Gastroesophageal sphincter (tissue), 4 donors: ENCODE data around the gene BARHL2. TPM values are rescaled to one million over a fixed set of nuclear protein-coding genes. Genes with fewer than 3 reads are reported as not detected.

Experiments
- ATAC-seq: fragments of 150-250 bp; one replicate; pipeline ENCODE4 v1.9.1; 2016; ENCODE audit warnings: mild to moderate bottlenecking, moderate library complexity
- H3K27ac ChIP-seq, 4 donors: fragments of 200-600 bp; sonication (generic) in 3 of 4; 1 replicate in 3 of 4; 2 replicates in 1 of 4; pipeline ENCODE4 v1.5.1; 2016 to 2019
- H3K27me3 ChIP-seq: fragments of 200-600 bp; sonication (generic); one replicate; pipeline ENCODE4 v1.5.1; 2019
- H3K36me3 ChIP-seq, 2 donors: fragments of 200-600 bp; sonication (generic); one replicate each; pipeline ENCODE4 v1.5.1; 2019; ENCODE audit warnings: control low read depth in 1 of 2
- H3K4me1 ChIP-seq, 3 donors: fragments of 200-600 bp; sonication (generic); 1 replicate in 2 of 3; 2 replicates in 1 of 3; pipeline ENCODE4 v1.5.1; 2016 to 2019; ENCODE audit warnings: control low read depth in 2 of 3
- H3K4me3 ChIP-seq, 2 donors: fragments of 200-600 bp; sonication (generic); one replicate each; pipeline ENCODE4 v1.5.1; 2019; ENCODE audit warnings: mild to moderate bottlenecking in 1 of 2, moderate library complexity in 1 of 2
- H3K9me3 ChIP-seq, 3 donors: fragments of 200-600 bp; sonication (generic); one replicate each; pipeline ENCODE4 v1.5.1; 2017 to 2019; ENCODE audit warnings: control low read depth in 2 of 3
- EP300 ChIP-seq: sonication (generic); formaldehyde crosslinking; IDR thresholded peaks from one replicate; pipeline ENCODE4 v1.6.1; 2017; ENCODE audit warnings: antibody characterized with exemption, mild to moderate bottlenecking
- POLR2A ChIP-seq, 2 donors: fragments of 450-650 bp; IDR thresholded peaks; one replicate each; pipeline ENCODE4 v1.6.1; 2017; ENCODE audit warnings: antibody characterized with exemption in 2 of 2, mild to moderate bottlenecking in 2 of 2, moderate library complexity in 1 of 2
- POLR2AphosphoS5 ChIP-seq: sonication (generic); formaldehyde crosslinking; IDR thresholded peaks from one replicate; pipeline ENCODE4 v1.6.1; 2017; ENCODE audit warnings: antibody characterized with exemption
- WGBS, 2 donors: methylation state at CpG; one replicate each; pipeline ENCODE4 v1.1.5; 2018; ENCODE audit warnings: low coverage in 1 of 2; 5-methylcytosine and 5-hydroxymethylcytosine counted together
- total RNA-seq, 4 donors: library from RNA; depleted of rRNA; stranded (reverse); fragments of >200 nt; gene quantifications; one replicate each; pipeline ENCODE4 v1.1.0, GENCODE V29; 2016
- TF ChIP-seq, protein P1 (sequence below), 4 experiments: fragments of 200-600 bp in 2 of 4; fragments of 450-650 bp in 2 of 4; sonication (generic) in 1 of 4; IDR thresholded peaks; one replicate each; pipeline ENCODE4 v1.5.1; 2017 to 2019; ENCODE audit warnings: antibody characterized with exemption in 4 of 4, mild to moderate bottlenecking in 2 of 4, moderate library complexity in 2 of 4

The BARHL2 gene
- total RNA-seq, 4 donors from 2014 or later, result not detected

DNA sequence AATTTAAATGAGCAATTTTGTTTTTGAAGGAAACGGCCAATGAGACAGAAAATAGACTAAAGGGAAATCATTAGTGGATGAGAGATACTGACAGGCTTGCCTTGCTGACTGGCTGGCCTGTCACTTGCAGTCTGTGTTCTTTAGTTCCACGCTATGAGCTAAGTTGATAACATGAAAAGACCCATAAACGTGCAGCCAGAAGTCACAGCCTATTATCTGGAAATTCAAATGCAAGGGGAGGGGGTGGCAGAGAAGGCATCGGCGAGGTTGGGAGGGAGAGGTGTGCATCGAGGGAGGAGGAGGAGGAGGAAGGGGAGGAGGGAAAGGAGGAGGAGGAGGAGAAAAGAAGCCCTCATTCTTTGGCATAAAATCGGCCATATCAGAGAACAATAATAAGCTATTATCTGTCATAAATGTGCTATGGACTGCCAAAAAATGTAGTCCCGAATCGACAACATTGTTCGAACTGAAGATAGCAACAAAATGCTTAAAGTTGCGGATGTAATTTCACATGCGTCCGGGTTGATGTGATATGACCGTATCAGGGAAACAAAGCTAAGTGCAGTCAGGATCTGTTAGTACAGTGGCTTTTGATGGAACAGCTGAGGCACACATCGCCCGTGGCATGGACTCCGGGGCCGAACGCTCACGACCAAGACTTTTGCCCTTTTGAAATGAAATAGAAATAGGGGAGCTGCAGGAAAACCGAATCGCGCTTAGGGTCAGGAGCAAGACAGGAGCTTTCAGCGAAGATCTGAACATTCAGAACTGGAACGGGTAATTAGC lies 11.6 kb upstream of the BARHL2 start:
- Histone ChIP-seq H3K27ac (no peak overlapping the region), H3K9me3 (peaks cover 0 to 16% (median 0%) of the 10 kb centered on the region in 3 donors), H3K36me3 (no peaks in the 10 kb centered on the region), H3K27me3 (peaks cover 100% of the 10 kb centered on the region), H3K4me3 (no peak overlapping the region), H3K4me1 (peaks cover 0 to 57% (median 23%) of the 10 kb centered on the region in 3 donors)
- ATAC-seq, result no peak
- TF ChIP-seq POLR2AphosphoS5, result no peak
- TF ChIP-seq POLR2A (IDR thresholded peaks at IDR 0.05), result no peak
- TF ChIP-seq, protein P1, sequence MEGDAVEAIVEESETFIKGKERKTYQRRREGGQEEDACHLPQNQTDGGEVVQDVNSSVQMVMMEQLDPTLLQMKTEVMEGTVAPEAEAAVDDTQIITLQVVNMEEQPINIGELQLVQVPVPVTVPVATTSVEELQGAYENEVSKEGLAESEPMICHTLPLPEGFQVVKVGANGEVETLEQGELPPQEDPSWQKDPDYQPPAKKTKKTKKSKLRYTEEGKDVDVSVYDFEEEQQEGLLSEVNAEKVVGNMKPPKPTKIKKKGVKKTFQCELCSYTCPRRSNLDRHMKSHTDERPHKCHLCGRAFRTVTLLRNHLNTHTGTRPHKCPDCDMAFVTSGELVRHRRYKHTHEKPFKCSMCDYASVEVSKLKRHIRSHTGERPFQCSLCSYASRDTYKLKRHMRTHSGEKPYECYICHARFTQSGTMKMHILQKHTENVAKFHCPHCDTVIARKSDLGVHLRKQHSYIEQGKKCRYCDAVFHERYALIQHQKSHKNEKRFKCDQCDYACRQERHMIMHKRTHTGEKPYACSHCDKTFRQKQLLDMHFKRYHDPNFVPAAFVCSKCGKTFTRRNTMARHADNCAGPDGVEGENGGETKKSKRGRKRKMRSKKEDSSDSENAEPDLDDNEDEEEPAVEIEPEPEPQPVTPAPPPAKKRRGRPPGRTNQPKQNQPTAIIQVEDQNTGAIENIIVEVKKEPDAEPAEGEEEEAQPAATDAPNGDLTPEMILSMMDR (IDR thresholded peaks at IDR 0.05), result no peak
- no peak for TF ChIP-seq EP300
- 5 to 8% methylated on average over 19 to 21 of the region's 25 CpGs for WGBS, 2 donors

DNA sequence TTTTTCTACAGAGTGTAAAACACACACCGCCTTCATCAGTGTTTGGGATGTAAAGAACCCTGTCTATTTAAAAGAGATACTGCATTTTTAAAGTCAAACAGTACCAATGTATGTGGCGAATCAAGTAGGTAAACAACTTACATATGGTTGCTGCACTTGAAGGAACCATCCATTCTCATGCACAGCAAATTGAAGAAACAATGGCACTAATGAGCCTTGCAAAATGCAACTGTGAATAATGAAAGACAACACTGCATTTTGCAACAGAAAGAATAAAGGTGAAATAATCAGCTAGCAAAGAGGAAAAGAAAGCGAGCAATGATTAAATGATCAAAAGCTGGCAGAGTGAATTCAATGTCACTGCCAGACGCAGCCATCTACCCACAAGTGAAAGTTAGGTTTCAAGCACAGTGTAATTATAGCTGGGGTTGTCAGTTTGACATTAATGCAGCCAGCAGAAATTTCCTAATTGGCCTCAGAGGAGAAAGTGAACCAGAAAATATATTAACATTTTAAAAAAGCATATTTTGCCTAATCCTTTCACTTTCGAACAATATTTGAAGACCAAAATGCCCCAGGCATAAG lies 10.9 kb upstream of the BARHL2 start:
- peaks cover 0 to 64% (median 23%) of the 10 kb centered on the region in 3 donors for H3K4me1 ChIP-seq
- no peak overlapping the region for H3K27ac ChIP-seq
- H3K36me3 ChIP-seq, result no peaks in the 10 kb centered on the region
- peaks cover 100% of the 10 kb centered on the region for H3K27me3 ChIP-seq
- TF ChIP-seq POLR2AphosphoS5 (no peak), EP300 (no peak), POLR2A (IDR thresholded peaks at IDR 0.05) (no peak)
- TF ChIP-seq, protein P1 (IDR thresholded peaks at IDR 0.05), result no peak
- H3K4me3 ChIP-seq, result no peak overlapping the region
- ATAC-seq, result no peak
- WGBS, 2 donors, result 23 to 31% methylated on average over 3 to 5 of the region's 5 CpGs
- peaks cover 0 to 16% (median 0%) of the 10 kb centered on the region in 3 donors for H3K9me3 ChIP-seq

DNA sequence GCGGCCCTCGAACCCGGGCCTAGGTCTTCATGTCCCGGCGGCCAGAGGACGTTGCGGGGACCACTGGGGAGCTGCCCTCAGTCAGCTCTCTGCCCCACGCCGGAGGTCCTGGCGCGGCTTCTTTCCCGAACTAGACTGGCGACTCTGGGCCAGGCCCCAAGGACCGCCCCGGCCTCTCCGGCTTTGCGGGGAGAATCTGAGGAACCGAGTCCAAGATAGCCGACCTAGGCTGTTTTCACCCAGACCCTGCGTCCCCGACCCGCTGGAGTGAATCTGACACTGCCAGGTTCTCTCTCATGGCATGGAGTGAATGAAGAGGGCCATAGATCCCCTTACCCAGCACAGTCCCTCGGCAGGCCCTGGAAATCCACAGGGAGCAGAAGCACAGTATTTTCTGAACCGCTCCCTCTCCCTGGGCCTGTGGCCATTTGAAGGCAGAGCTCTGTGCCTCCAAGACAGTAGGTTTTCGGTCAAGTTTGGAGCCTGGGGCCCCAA lies 9.9 kb upstream of the BARHL2 start:
- ATAC-seq, result no peak
- Histone ChIP-seq H3K9me3 (peaks cover 0 to 12% (median 0%) of the 10 kb centered on the region in 3 donors), H3K27ac (no peak overlapping the region), H3K4me1 (peaks cover 0 to 65% (median 23%) of the 10 kb centered on the region in 3 donors), H3K36me3 (no peaks in the 10 kb centered on the region), H3K27me3 (peaks cover 100% of the 10 kb centered on the region), H3K4me3 (peak overlapping the region in 1 of 2 donors; percentile 4)
- TF ChIP-seq POLR2A (IDR thresholded peaks at IDR 0.05) (no peak), EP300 (no peak), POLR2AphosphoS5 (no peak)
- TF ChIP-seq, protein P1 (IDR thresholded peaks at IDR 0.05), result no peak
- 63% methylated on average over 3 of the region's 25 CpGs; no CpG with 5 or more reads in 1 of the 2 donors for WGBS, 2 donors

DNA sequence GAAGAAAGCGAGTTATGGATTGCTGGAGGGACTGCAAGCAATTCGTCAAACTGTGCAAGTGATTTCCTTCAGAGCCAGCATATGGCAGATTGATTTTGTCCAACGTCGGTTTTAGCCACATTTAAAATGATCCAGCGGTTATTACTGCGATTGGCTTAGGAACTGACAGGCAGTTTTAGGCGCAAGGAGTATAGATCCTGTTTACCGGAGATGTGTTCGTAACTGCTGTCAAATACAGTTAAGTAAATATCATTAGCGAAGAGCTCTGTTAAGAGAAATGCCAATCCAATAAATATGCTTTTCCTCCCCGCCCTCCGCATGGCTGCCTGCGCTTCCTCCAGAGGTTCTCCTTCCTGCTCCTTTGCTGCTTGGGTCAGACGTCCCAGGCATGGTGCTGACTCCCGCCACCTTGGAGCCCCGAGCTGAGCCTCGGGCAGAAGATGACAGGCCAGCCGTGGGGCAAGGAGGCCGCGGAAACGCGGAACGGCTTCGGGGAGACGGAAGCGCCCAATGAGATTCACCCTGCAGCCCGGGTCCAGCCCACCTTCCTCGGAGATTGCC lies 9.4 kb upstream of the BARHL2 start:
- ATAC-seq, result no peak
- peaks cover 0 to 65% (median 23%) of the 10 kb centered on the region in 3 donors for H3K4me1 ChIP-seq
- no peaks in the 10 kb centered on the region for H3K36me3 ChIP-seq
- no peak overlapping the region for H3K27ac ChIP-seq
- H3K9me3 ChIP-seq, result peaks cover 0 to 11% (median 0%) of the 10 kb centered on the region in 3 donors
- peak overlapping the region in 1 of 2 donors; percentile 4 for H3K4me3 ChIP-seq
- 6 to 8% methylated on average over 9 to 10 of the region's 28 CpGs for WGBS, 2 donors
- no peak for TF ChIP-seq EP300
- TF ChIP-seq POLR2AphosphoS5, result no peak
- TF ChIP-seq, protein P1 (IDR thresholded peaks at IDR 0.05), result no peak
- no peak for TF ChIP-seq POLR2A (IDR thresholded peaks at IDR 0.05)
- peaks cover 100% of the 10 kb centered on the region for H3K27me3 ChIP-seq
